Measurements from ENCODE around the gene ACAT1.

DNA sequence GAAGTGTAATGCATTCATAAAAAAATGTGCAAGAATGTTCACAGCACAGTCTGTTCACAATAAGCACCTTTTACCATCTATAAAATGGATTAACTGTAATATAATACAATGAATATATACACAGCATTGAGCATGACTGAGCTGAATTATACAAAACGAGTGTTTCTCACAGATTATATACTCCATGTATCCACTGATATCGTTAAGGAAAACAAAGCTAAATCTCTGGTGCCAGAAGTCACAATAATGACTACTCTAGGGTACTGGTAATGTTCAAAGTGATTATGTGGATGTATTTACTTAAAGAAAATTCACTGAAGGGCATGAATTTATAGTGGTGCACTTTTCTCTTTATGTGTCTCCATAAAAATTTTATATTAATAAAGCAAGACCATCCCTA lies 33.2 kb downstream of the ACAT1 start:
- TF ChIP-seq POLR2A (IDR thresholded peaks at IDR 0.05) (no peak), POLR2AphosphoS5 (IDR thresholded peaks at IDR 0.05) (no peak)
- TF ChIP-seq, protein P1, sequence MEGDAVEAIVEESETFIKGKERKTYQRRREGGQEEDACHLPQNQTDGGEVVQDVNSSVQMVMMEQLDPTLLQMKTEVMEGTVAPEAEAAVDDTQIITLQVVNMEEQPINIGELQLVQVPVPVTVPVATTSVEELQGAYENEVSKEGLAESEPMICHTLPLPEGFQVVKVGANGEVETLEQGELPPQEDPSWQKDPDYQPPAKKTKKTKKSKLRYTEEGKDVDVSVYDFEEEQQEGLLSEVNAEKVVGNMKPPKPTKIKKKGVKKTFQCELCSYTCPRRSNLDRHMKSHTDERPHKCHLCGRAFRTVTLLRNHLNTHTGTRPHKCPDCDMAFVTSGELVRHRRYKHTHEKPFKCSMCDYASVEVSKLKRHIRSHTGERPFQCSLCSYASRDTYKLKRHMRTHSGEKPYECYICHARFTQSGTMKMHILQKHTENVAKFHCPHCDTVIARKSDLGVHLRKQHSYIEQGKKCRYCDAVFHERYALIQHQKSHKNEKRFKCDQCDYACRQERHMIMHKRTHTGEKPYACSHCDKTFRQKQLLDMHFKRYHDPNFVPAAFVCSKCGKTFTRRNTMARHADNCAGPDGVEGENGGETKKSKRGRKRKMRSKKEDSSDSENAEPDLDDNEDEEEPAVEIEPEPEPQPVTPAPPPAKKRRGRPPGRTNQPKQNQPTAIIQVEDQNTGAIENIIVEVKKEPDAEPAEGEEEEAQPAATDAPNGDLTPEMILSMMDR (IDR thresholded peaks at IDR 0.05 in 8 of 11, conservative IDR thresholded peaks at IDR 0.05 in 3 of 11): no peak
